Prostate gland (tissue), 2 donors: ENCODE measurements around the gene SPSB4.

Source experiments
- CTCF ChIP-seq, 4 experiments: fragments of 200-600 bp in 2 of 4; fragments of 450-650 bp in 2 of 4; sonication (generic) in 2 of 4; IDR thresholded peaks; 1 replicate in 3 of 4; 2 replicates in 1 of 4; pipeline ENCODE4 v1.5.1; 2016 to 2019; ENCODE audit warnings: antibody characterized with exemption in 4 of 4, mild to moderate bottlenecking in 2 of 4, moderate library complexity in 2 of 4
- POLR2AphosphoS5 ChIP-seq: sonication (generic); formaldehyde crosslinking; IDR thresholded peaks from one replicate; pipeline ENCODE4 v1.6.1; 2017; ENCODE audit warnings: antibody characterized with exemption

- no peak for TF ChIP-seq CTCF (IDR thresholded peaks at IDR 0.05)
- no peak for TF ChIP-seq POLR2AphosphoS5
Observed at GRCh38 chr3:141096164-141096563, 45.0 kb downstream of the SPSB4 start.
